SK-N-SH (cell line): ENCODE measurements around the gene METTL27. TPM values are rescaled to one million over a fixed set of nuclear protein-coding genes. Genes with fewer than 3 reads are reported as not detected.

Source experiments
- CTCF ChIA-PET: fragments of 300-600, 350-600 bp; formaldehyde crosslinking; extraction: SDS; loops from one replicate; lab custom pipeline; 2021; lab: Yijun Ruan, JAX
- POLR2A ChIA-PET: fragments of 350-600 bp; sonication (Branson Sonifier 250); formaldehyde crosslinking; extraction: SDS; loops from one replicate; lab custom pipeline; 2020; ENCODE audit warnings: antibody characterized with exemption, inconsistent platforms; lab: Yijun Ruan, JAX
- DNase-seq: peaks from one replicate; pipeline ENCODE4 v3.0.0; 2012
- H2AFZ ChIP-seq: fragments of 200-600 bp; sonication (generic); 2 replicates; pipeline ENCODE4 v1.8.1; 2016; ENCODE audit warnings: antibody characterized with exemption, mild to moderate bottlenecking, low read depth
- H3F3A ChIP-seq: fragments of 200-600 bp; sonication (generic); replicated peaks from 2 replicates; pipeline ENCODE3; 2016; ENCODE audit warnings: antibody characterized with exemption, mild to moderate bottlenecking; ENCODE audit not compliant: insufficient read depth
- H3K27ac ChIP-seq, 2 experiments: fragments of 200-500 bp in 1 of 2; fragments of 200-600 bp in 1 of 2; sonication (Bioruptor generic) in 1 of 2; sonication (generic), shearing (Covaris generic) in 1 of 2; 2 replicates each; pipeline versions ENCODE4 v1.5.1 to v1.6.1; 2014 to 2016; ENCODE audit warnings: low read depth in 2 of 2, inconsistent platforms in 1 of 2, low read length in 1 of 2, mild to moderate bottlenecking in 1 of 2, mixed read lengths in 1 of 2
- H3K27me3 ChIP-seq: fragments of 200-600 bp; sonication (generic), shearing (Covaris generic); 2 replicates; pipeline ENCODE4 v1.6.1; 2016; ENCODE audit warnings: mixed run types; ENCODE audit not compliant: insufficient read depth
- H3K36me3 ChIP-seq, 2 experiments: fragments of 200-500 bp in 1 of 2; fragments of 200-600 bp in 1 of 2; sonication (Bioruptor generic) in 1 of 2; sonication (generic) in 1 of 2; replicated peaks in 1 of 2; 2 replicates each; pipeline versions ENCODE3 to v1.5.1; 2014 to 2016; ENCODE audit warnings: low read length in 1 of 2, mild to moderate bottlenecking in 1 of 2; ENCODE audit not compliant: insufficient read depth in 2 of 2, control insufficient read depth in 1 of 2
- H3K4me1 ChIP-seq, 2 experiments: fragments of 200-500 bp in 1 of 2; fragments of 200-600 bp in 1 of 2; sonication (Bioruptor generic) in 1 of 2; sonication (generic), shearing (Covaris generic) in 1 of 2; 2 replicates each; pipeline versions ENCODE4 v1.5.1 to v1.6.1; 2014 to 2016; ENCODE audit warnings: low read depth in 1 of 2, low read length in 1 of 2, mixed run types in 1 of 2; ENCODE audit not compliant: insufficient read depth in 2 of 2, control insufficient read depth in 1 of 2
- H3K4me2 ChIP-seq: fragments of 200-600 bp; sonication (generic), shearing (Covaris generic); 2 replicates; pipeline ENCODE4 v1.6.1; 2017; ENCODE audit warnings: mixed run types
- H3K4me3 ChIP-seq, 2 experiments: fragments of 200-500 bp in 1 of 2; fragments of 200-600 bp in 1 of 2; sonication (Bioruptor generic) in 1 of 2; sonication (generic), shearing (Covaris generic) in 1 of 2; 2 replicates each; pipeline versions ENCODE4 v1.5.1 to v1.8.1; 2014 to 2016; ENCODE audit warnings: low read depth in 2 of 2, inconsistent platforms in 1 of 2, low read length in 1 of 2, mild to moderate bottlenecking in 1 of 2, mixed read lengths in 1 of 2, moderate library complexity in 1 of 2
- H3K79me2 ChIP-seq: fragments of 200-600 bp; sonication (generic); 2 replicates; pipeline ENCODE4 v1.8.1; 2017; ENCODE audit warnings: mild to moderate bottlenecking; ENCODE audit not compliant: insufficient read depth
- H3K9ac ChIP-seq: fragments of 200-600 bp; sonication (generic); 2 replicates; pipeline ENCODE4 v1.6.1; 2017; ENCODE audit warnings: mixed run types
- H3K9me2 ChIP-seq: fragments of 200-600 bp; sonication (generic); 2 replicates; pipeline ENCODE4 v1.6.1; 2017; ENCODE audit warnings: mixed run types
- H3K9me3 ChIP-seq: fragments of 200-600 bp; sonication (generic); 2 replicates; pipeline ENCODE4 v1.6.1; 2017; ENCODE audit warnings: mixed run types, mild to moderate bottlenecking, moderate library complexity
- H4K20me1 ChIP-seq: fragments of 200-600 bp; sonication (generic); 2 replicates; pipeline ENCODE4 v1.6.1; 2017; ENCODE audit warnings: mild to moderate bottlenecking, mixed run types; ENCODE audit not compliant: insufficient read depth
- CTCF ChIP-seq: fragments of 200-600 bp; sonication (generic); IDR thresholded peaks from 2 replicates; pipeline ENCODE4 v1.6.1; 2017; ENCODE audit warnings: antibody characterized with exemption, mild to moderate bottlenecking, moderate library complexity
- EP300 ChIP-seq, 2 experiments: IDR thresholded peaks; 2 replicates each; pipeline versions ENCODE4 v1.4.0 to v1.6.1; 2012; ENCODE audit warnings: borderline replicate concordance in 1 of 2, low read depth in 1 of 2, low read length in 1 of 2
- FOSL2 ChIP-seq: IDR thresholded peaks from 2 replicates; pipeline ENCODE4 v1.4.0; 2012; ENCODE audit warnings: low read depth, mild to moderate bottlenecking, moderate library complexity, borderline replicate concordance
- FOXJ3 ChIP-seq: sonication (generic); formaldehyde crosslinking; IDR thresholded peaks from 2 replicates; pipeline ENCODE4 v1.5.1; 2020; ENCODE audit warnings: mild to moderate bottlenecking, missing genetic modification reagents
- FOXM1 ChIP-seq: IDR thresholded peaks from 2 replicates; pipeline ENCODE4 v1.4.0; 2012; ENCODE audit warnings: low read depth, mild to moderate bottlenecking
- IRF3 ChIP-seq: fragments of 150-350 bp; IDR thresholded peaks from 2 replicates; pipeline ENCODE4 v1.6.1; 2016; ENCODE audit warnings: mild to moderate bottlenecking, low read depth, low read length
- JUND ChIP-seq: IDR thresholded peaks from 2 replicates; pipeline ENCODE4 v1.4.0; 2012
- MEF2A ChIP-seq: IDR thresholded peaks from 2 replicates; pipeline ENCODE4 v1.4.0; 2012; ENCODE audit warnings: low read depth, borderline replicate concordance
- MXI1 ChIP-seq: IDR thresholded peaks from 2 replicates; pipeline ENCODE4 v1.6.1; 2012; ENCODE audit warnings: mild to moderate bottlenecking, low read depth, low read length, improper control_type of control experiment
- NRF1 ChIP-seq: IDR thresholded peaks from 2 replicates; pipeline ENCODE4 v1.6.1; 2012; ENCODE audit warnings: low read depth, mild to moderate bottlenecking, low read length
- PBX3 ChIP-seq: IDR thresholded peaks from 2 replicates; pipeline ENCODE4; 2012
- POLR2AphosphoS5 ChIP-seq: IDR thresholded peaks from 2 replicates; pipeline ENCODE4 v1.6.1; 2012; ENCODE audit warnings: low read depth, low read length
- RCOR1 ChIP-seq: fragments of 150-350 bp; IDR thresholded peaks from 2 replicates; pipeline ENCODE4 v1.6.1; 2017; ENCODE audit warnings: antibody characterized with exemption, low read length
- REST ChIP-seq: IDR thresholded peaks from 2 replicates; pipeline ENCODE4 v1.6.1; 2012; ENCODE audit warnings: mild to moderate bottlenecking, low read depth, low read length, moderate library complexity
- TAF1 ChIP-seq: IDR thresholded peaks from 2 replicates; pipeline ENCODE4 v1.6.1; 2012; ENCODE audit warnings: low read depth, mild to moderate bottlenecking, low read length, moderate library complexity, borderline replicate concordance
- TCF12 ChIP-seq: IDR thresholded peaks from 2 replicates; pipeline ENCODE4 v1.4.0; 2012
- USF1 ChIP-seq: IDR thresholded peaks from 2 replicates; pipeline ENCODE4 v1.4.0; 2012; ENCODE audit warnings: low read depth, borderline replicate concordance
- USF2 ChIP-seq: fragments of 150-350 bp; IDR thresholded peaks from 2 replicates; pipeline ENCODE4 v1.6.1; 2017; ENCODE audit warnings: antibody characterized with exemption, low read length, low read depth, borderline replicate concordance
- ZBTB33 ChIP-seq: IDR thresholded peaks from 2 replicates; pipeline ENCODE4 v1.4.0; 2012; ENCODE audit warnings: low read depth, borderline replicate concordance
- WGBS: methylation state at CpG from one replicate; pipeline ENCODE4 v1.1.6; 2017; ENCODE audit warnings: low lambda C conversion rate; 5-methylcytosine and 5-hydroxymethylcytosine counted together
- polyA plus RNA-seq, 3 experiments: library from polyadenylated mRNA; depleted of rRNA; stranded (reverse); fragments of >200 nt; gene quantifications; 2 replicates each; pipeline ENCODE4 v1.2.3, GENCODE V29; 2012

Gene METTL27
- polyA plus RNA-seq, 1 of the 3 experiments (the other 2 are of a cell fraction) = 3.1 TPM

GRCh38 chr7:73881352-73882046 lies 39.2 kb upstream of the METTL27 start:
- H3K79me2 ChIP-seq = no peaks in the 10 kb centered on the region
- CTCF ChIA-PET = interaction anchor here (0.7 to 5.1 kb wide), 12 partner anchors 9 to 520 kb away, joined by 3 to 29 read pairs (median 4); no protein-coding TSS in a partner anchor
- TF ChIP-seq MEF2A (no peak), POLR2AphosphoS5 (no peak), CTCF (no peak), FOSL2 (no peak), TAF1 (no peak), ZBTB33 (no peak), FOXJ3 (CRISPR knock-in tag) (no peak), PBX3 (no peak), MXI1 (no peak), RCOR1 (no peak), USF2 (no peak), TCF12 (no peak), USF1 (no peak), IRF3 (no peak), EP300 (IDR thresholded peaks at IDR 0.05; ENCODE audit: borderline replicate concordance in 1 of 2, low read depth in 1 of 2, low read length in 1 of 2) (no peak), REST (no peak), JUND (no peak), FOXM1 (no peak), NRF1 (no peak)
- TF ChIP-seq, all 33 proteins: peak for 0
- Histone ChIP-seq H2AFZ (no peak overlapping the region), H3K36me3 (no peaks in the 10 kb centered on the region), H3K27ac (peak overlapping the region in 1 of 2 experiments; percentile 5; a peak in 1 of 4 replicates), H3K4me2 (no peak overlapping the region), H3K9me3 (no peaks in the 10 kb centered on the region), H4K20me1 (no peaks in the 10 kb centered on the region), H3K9ac (no peak overlapping the region), H3K4me3 (no peak overlapping the region), H3K4me1 (peaks cover 12 to 18% of the 10 kb centered on the region in 2 experiments; a peak in 3 of 4 replicates), H3F3A (peaks cover 11% of the 10 kb centered on the region), H3K9me2 (no peaks in the 10 kb centered on the region), H3K27me3 (no peaks in the 10 kb centered on the region)
- WGBS = 68% methylated on average over 5 of the region's 5 CpGs
- DNase-seq = peak; percentile 47
- POLR2A ChIA-PET = interaction anchor here (0.9 kb wide), 1 partner anchor 10 kb away, joined by 3 read pairs; no protein-coding TSS in a partner anchor
